Measurements from ENCODE around the gene TMPRSS3. TPM values are rescaled to one million over a fixed set of nuclear protein-coding genes. Genes with fewer than 3 reads are reported as not detected.

The TMPRSS3 gene
- total RNA-seq, 1 donor from 2014 or later, result 14.4 TPM

DNA sequence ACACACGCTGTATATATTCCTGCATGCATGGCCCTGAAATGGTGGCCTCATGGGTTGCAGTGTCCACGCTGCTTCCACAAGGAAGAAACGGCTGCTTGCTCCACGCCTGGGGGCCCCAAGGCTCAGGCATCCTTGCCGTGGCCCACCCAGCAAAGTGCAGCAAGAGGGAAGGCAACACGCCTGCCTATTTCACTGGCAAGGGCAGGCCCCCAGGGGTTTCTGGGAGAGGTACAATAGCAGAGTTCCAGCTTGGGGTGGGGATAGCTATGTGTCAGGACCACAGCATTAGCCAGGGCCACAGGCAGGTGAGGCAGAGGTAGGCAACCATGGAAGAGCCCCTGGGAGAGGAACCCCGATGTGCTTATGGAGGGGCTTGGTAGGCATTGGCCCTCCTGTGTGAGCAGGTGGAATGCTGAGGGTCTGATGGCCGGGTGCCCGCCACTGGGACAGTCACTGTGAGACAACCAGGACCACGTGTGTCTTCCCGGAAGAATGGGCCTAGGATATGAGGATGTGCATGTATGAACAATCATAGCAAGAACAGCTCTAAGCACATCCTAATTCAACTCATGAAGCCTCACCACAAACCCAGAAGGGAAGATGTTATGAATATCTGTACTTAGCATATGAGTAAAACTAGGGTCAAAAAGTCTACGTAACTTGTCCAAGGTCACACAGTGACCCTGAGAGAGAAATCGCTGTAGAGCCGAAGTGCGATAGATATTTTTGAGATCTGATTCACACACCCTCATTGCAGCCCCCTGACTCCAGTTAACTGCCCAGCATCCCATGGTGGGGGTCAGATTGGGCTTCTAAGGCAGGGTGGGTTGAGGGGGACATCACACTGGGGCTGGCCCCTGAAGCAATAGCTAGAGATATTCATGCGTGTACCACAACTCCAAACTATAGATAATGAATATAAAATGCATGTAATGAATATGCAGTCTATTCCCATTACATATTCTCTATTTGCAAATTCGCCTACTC is 56.8 kb downstream of the TMPRSS3 start:
- H3K27me3 Mint-ChIP-seq, result no peaks in the 10 kb centered on the region
- no peak for DNase-seq (ENCODE audit: low spot score, unreplicated experiment)
- H3K4me3 Mint-ChIP-seq (ENCODE audit: low read depth), result no peak overlapping the region
- H3K27ac Mint-ChIP-seq, result no peak overlapping the region
- TF ChIP-seq, protein P1, sequence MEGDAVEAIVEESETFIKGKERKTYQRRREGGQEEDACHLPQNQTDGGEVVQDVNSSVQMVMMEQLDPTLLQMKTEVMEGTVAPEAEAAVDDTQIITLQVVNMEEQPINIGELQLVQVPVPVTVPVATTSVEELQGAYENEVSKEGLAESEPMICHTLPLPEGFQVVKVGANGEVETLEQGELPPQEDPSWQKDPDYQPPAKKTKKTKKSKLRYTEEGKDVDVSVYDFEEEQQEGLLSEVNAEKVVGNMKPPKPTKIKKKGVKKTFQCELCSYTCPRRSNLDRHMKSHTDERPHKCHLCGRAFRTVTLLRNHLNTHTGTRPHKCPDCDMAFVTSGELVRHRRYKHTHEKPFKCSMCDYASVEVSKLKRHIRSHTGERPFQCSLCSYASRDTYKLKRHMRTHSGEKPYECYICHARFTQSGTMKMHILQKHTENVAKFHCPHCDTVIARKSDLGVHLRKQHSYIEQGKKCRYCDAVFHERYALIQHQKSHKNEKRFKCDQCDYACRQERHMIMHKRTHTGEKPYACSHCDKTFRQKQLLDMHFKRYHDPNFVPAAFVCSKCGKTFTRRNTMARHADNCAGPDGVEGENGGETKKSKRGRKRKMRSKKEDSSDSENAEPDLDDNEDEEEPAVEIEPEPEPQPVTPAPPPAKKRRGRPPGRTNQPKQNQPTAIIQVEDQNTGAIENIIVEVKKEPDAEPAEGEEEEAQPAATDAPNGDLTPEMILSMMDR (IDR thresholded peaks at IDR 0.05; ENCODE audit: unreplicated experiment), result no peak
- no peaks in the 10 kb centered on the region for H3K9me3 Mint-ChIP-seq (ENCODE audit: low read depth)
- H3K4me1 Mint-ChIP-seq (ENCODE audit: low read depth), result peaks cover 10% of the 10 kb centered on the region
- no peaks in the 10 kb centered on the region for H3K36me3 Mint-ChIP-seq (ENCODE audit: insufficient read depth)

DNA sequence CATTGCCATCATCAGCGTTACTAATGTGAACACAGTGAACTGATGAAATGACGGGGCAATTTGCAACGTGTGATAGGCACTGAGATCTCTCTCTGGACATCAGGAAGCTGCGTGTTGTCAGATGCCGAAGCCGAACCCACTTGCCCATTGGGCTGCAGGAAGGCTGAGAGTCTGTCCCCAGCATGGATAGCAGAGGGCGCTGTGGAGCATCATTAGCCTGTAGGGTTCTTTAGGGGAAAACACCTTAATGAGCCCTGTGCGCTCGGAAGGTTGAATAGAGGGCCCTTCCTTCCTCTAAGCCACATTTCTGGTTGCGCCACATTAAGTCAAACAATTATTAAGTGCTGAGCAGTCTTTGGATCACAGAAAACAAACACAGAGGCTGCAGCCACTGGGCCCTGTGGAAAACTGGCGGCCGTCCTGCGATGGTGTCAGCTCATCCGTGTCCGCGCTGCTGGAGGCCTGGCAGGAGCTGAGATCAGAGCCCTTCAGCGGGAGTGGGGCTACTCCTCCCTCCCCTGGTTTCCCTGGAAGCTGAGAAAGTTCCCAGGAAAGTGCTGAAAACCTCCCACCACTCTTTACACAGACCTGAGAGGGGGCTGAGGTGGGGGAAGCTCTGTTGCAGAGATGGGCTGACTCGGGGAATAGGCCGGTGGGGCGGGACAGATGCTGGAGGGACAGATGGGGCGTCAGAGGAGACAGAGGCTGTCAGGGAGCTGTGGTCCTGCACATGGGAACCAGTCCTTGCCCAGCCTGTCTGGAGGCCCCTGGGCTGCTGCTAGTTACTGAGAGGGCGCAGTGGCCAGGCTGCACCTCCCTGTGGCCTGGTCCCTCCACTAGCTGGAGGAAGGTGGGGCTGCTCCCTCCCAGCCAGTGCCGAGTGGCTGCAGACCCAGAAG is 57.8 kb downstream of the TMPRSS3 start:
- no peaks in the 10 kb centered on the region for H3K36me3 Mint-ChIP-seq (ENCODE audit: insufficient read depth)
- no peaks in the 10 kb centered on the region for H3K9me3 Mint-ChIP-seq (ENCODE audit: low read depth)
- no peaks in the 10 kb centered on the region for H3K27me3 Mint-ChIP-seq
- H3K4me1 Mint-ChIP-seq (ENCODE audit: low read depth), result peaks cover 10% of the 10 kb centered on the region
- H3K27ac Mint-ChIP-seq, result peak overlapping the region; percentile 52
- TF ChIP-seq, protein P1 (IDR thresholded peaks at IDR 0.05; ENCODE audit: unreplicated experiment), result peak; percentile 73
- peak; percentile 63 for DNase-seq (ENCODE audit: low spot score, unreplicated experiment)
- H3K4me3 Mint-ChIP-seq (ENCODE audit: low read depth), result no peak overlapping the region

DNA sequence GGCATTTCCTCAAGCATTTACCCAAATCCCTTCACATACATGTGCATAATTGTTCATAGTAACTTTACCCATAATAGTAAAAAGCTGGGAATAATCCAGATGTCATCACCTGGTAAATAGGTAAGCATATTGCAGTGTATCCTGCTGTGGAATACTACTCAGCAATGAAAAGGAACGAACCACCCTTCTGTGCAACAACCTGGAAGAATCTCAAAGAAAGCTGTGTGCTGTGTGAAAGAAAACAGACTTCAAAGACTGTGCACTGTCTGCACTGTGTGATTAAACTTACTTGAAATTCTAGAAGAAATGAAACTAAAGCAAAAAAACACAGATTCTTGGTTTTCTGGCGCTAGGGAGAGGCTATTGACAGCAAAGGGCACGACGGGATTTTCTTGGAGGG is 58.6 kb downstream of the TMPRSS3 start:
- Mint-ChIP-seq H3K9me3 (ENCODE audit: low read depth) (no peaks in the 10 kb centered on the region), H3K4me3 (ENCODE audit: low read depth) (no peak overlapping the region), H3K27me3 (no peaks in the 10 kb centered on the region), H3K36me3 (ENCODE audit: insufficient read depth) (no peaks in the 10 kb centered on the region), H3K27ac (no peak overlapping the region), H3K4me1 (ENCODE audit: low read depth) (peaks cover 10% of the 10 kb centered on the region)
- no peak for DNase-seq (ENCODE audit: low spot score, unreplicated experiment)
- TF ChIP-seq, protein P1 (IDR thresholded peaks at IDR 0.05; ENCODE audit: unreplicated experiment), result no peak

DNA sequence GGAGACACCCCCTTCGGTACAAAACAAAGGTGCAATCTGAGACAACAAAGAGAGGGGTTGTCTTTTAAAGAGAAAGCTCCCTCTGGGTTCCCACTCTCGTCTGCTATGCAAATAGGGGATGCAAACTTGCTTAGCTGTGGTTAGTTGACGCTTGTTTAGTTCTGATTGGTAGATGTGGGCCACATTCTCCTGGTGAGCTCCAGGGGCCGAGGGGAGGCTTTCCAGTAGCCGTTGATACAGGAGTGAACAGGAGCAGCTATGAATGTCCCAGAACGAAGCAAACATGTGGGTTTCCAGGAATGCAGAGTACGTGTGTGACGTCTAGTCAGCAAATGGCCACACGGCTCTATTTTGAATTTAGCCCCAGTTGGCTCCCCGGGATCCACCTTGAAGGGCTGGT is 59.8 kb downstream of the TMPRSS3 start:
- peaks cover 13% of the 10 kb centered on the region for H3K4me1 Mint-ChIP-seq (ENCODE audit: low read depth)
- H3K36me3 Mint-ChIP-seq (ENCODE audit: insufficient read depth), result no peaks in the 10 kb centered on the region
- no peak overlapping the region for H3K27ac Mint-ChIP-seq
- H3K9me3 Mint-ChIP-seq (ENCODE audit: low read depth), result peaks cover 8% of the 10 kb centered on the region
- TF ChIP-seq, protein P1 (IDR thresholded peaks at IDR 0.05; ENCODE audit: unreplicated experiment), result no peak
- DNase-seq (ENCODE audit: low spot score, unreplicated experiment), result no peak
- no peak overlapping the region for H3K4me3 Mint-ChIP-seq (ENCODE audit: low read depth)
- H3K27me3 Mint-ChIP-seq, result no peaks in the 10 kb centered on the region
